HCT116 (cell line): ENCODE measurements around the gene TRPC4. TPM values are rescaled to one million over a fixed set of nuclear protein-coding genes. Genes with fewer than 3 reads are reported as not detected.

Experiments used
- ATAC-seq: fragments of 200-7000 bp; cut with Tn5 transposase; 2 replicates; pipeline ENCODE4 v1.9.1; 2020; ENCODE audit warnings: mild to moderate bottlenecking, moderate library complexity
- BruUV-seq: library from RNA; stranded (reverse); fragments of 400-500 nt; replicated peaks from 2 replicates; lab custom pipeline; 2021; lab: Mats Ljungman, UMichigan
- CTCF ChIA-PET: fragments of 300-600 bp; sonication (Branson Sonifier 250); formaldehyde crosslinking; loops from one replicate; lab custom pipeline; 2021; ENCODE audit warnings: antibody characterized with exemption; lab: Charles Lee
- POLR2A ChIA-PET: fragments of 300-600, 350-600 bp; sonication (Branson Sonifier 250); formaldehyde crosslinking; loops from one replicate; lab custom pipeline; 2021; ENCODE audit warnings: antibody characterized with exemption; lab: Charles Lee
- RAD21 ChIA-PET, 2 experiments: fragments of 300-600 bp; sonication (Branson Sonifier 250); formaldehyde crosslinking; loops; one replicate each; lab custom pipeline; 2023; ENCODE audit warnings: low total read pairs in 2 of 2; ENCODE audit not compliant: uncharacterized antibody in 2 of 2, unreplicated experiment in 2 of 2, low non-redundant PET in 1 of 2; lab: Charles Lee
- DNase-seq: peaks from one replicate; pipeline ENCODE4 v3.0.0-alpha.2; 2010; ENCODE audit warnings: low read depth, low spot score
- H2AFZ ChIP-seq: fragments of 200-600 bp; shearing (Covaris generic), sonication (generic); 2 replicates; pipeline ENCODE4 v1.6.1; 2017; ENCODE audit warnings: low read depth, mixed run types, mixed read lengths, antibody characterized with exemption, low read length; ENCODE audit not compliant: poor library complexity, severe bottlenecking
- H3K27ac ChIP-seq: 2 replicates; pipeline ENCODE4 v1.5.1; 2012; ENCODE audit warnings: low read depth, low read length
- H3K27me3 ChIP-seq: fragments of 200-600 bp; sonication (generic); 2 replicates; pipeline ENCODE4 v1.6.1; 2016; ENCODE audit warnings: mixed run types, low read length, mixed read lengths; ENCODE audit not compliant: insufficient read depth
- H3K36me3 ChIP-seq, 2 experiments: fragments of 200-500 bp in 1 of 2; fragments of 200-600 bp in 1 of 2; sonication (Bioruptor generic) in 1 of 2; sonication (generic) in 1 of 2; 2 replicates each; pipeline versions ENCODE4 v1.5.1 to v1.6.1; 2014 to 2016; ENCODE audit warnings: low read length in 2 of 2, inconsistent platforms in 1 of 2, mixed read lengths in 1 of 2, mixed run types in 1 of 2; ENCODE audit not compliant: insufficient read depth in 2 of 2, control insufficient read depth in 1 of 2
- H3K4me1 ChIP-seq, 2 experiments: fragments of 200-600 bp in 1 of 2; sonication (generic) in 1 of 2; 2 replicates each; pipeline versions ENCODE4 v1.5.1 to v1.6.1; 2012 to 2017; ENCODE audit warnings: low read length in 2 of 2, inconsistent platforms in 1 of 2, mild to moderate bottlenecking in 1 of 2, mixed read lengths in 1 of 2, mixed run types in 1 of 2, moderate library complexity in 1 of 2; ENCODE audit not compliant: insufficient read depth in 2 of 2, control insufficient read depth in 1 of 2
- H3K4me2 ChIP-seq: fragments of 200-600 bp; sonication (generic); 2 replicates; pipeline ENCODE4 v1.6.1; 2017; ENCODE audit warnings: mixed run types, low read length, mixed read lengths
- H3K4me3 ChIP-seq, 2 experiments: fragments of 200-600 bp in 1 of 2; sonication (generic) in 1 of 2; replicated peaks in 1 of 2; 2 replicates each; pipeline ENCODE4 v1.5.1; 2011 to 2016; ENCODE audit warnings: low read length in 2 of 2, control low read depth in 1 of 2, low read depth in 1 of 2, mild to moderate bottlenecking in 1 of 2, mixed read lengths in 1 of 2, mixed run types in 1 of 2
- H3K79me2 ChIP-seq: fragments of 200-600 bp; sonication (generic); 2 replicates; pipeline ENCODE4 v1.6.1; 2017; ENCODE audit warnings: mild to moderate bottlenecking, mixed run types, low read length, moderate library complexity, mixed read lengths; ENCODE audit not compliant: insufficient read depth
- H3K9ac ChIP-seq: fragments of 200-600 bp; sonication (generic); 2 replicates; pipeline ENCODE4 v1.6.1; 2016; ENCODE audit warnings: low read length, mixed read lengths
- H3K9me2 ChIP-seq: fragments of 200-600 bp; sonication (generic), shearing (Covaris generic); 2 replicates; pipeline ENCODE4 v1.6.1; 2017; ENCODE audit warnings: mixed run types, mild to moderate bottlenecking, moderate library complexity; ENCODE audit not compliant: insufficient read depth
- H3K9me3 ChIP-seq, 2 experiments: fragments of 200-500 bp in 1 of 2; fragments of 200-600 bp in 1 of 2; sonication (Bioruptor generic) in 1 of 2; sonication (generic) in 1 of 2; 2 replicates each; pipeline ENCODE4 v1.6.1; 2014 to 2017; ENCODE audit warnings: low read length in 2 of 2, mixed read lengths in 2 of 2, inconsistent platforms in 1 of 2, low read depth in 1 of 2, mild to moderate bottlenecking in 1 of 2, mixed run types in 1 of 2, moderate library complexity in 1 of 2; ENCODE audit not compliant: control insufficient read depth in 1 of 2, insufficient read depth in 1 of 2
- H4K20me1 ChIP-seq: fragments of 200-600 bp; sonication (generic), shearing (Covaris generic); 2 replicates; pipeline ENCODE4 v1.6.1; 2017; ENCODE audit warnings: mixed run types, mild to moderate bottlenecking, moderate library complexity; ENCODE audit not compliant: insufficient read depth
- CBX3 ChIP-seq: IDR thresholded peaks from 2 replicates; pipeline ENCODE4 v1.6.1; 2012; ENCODE audit warnings: low read depth
- ELF1 ChIP-seq: IDR thresholded peaks from 2 replicates; pipeline ENCODE4 v1.6.1; 2012; ENCODE audit warnings: low read depth, borderline replicate concordance
- EZH2 ChIP-seq: fragments of 200-600 bp; sonication (generic); IDR thresholded peaks from 2 replicates; pipeline ENCODE4 v1.6.1; 2017; ENCODE audit warnings: antibody characterized with exemption, mixed run types
- POLR2AphosphoS5 ChIP-seq: IDR thresholded peaks from 2 replicates; pipeline ENCODE4 v1.6.1; 2011; ENCODE audit warnings: mild to moderate bottlenecking, low read depth, low read length, moderate library complexity
- SIN3A ChIP-seq: IDR thresholded peaks from 2 replicates; pipeline ENCODE4 v1.6.1; 2012; ENCODE audit warnings: low read depth
- SP1 ChIP-seq: IDR thresholded peaks from 2 replicates; pipeline ENCODE4 v1.6.1; 2012; ENCODE audit warnings: low read depth
- ZFX ChIP-seq: fragments of 450-650 bp; IDR thresholded peaks from 2 replicates; pipeline ENCODE4 v1.6.1; 2017
- ZNF274 ChIP-seq: fragments of 200-500 bp; sonication (Bioruptor generic); IDR thresholded peaks from 2 replicates; pipeline ENCODE4 v1.6.1; 2014; ENCODE audit warnings: mild to moderate bottlenecking, low read depth, low read length, inconsistent platforms
- intact Hi-C: fragments of 100-400 bp; cut with micrococcal nuclease; formaldehyde crosslinking; loops from 2 replicates; pipeline ENCODE4 v1.10.0; 2022
- total RNA-seq: library from RNA; stranded (reverse); gene quantifications from one replicate; pipeline ENCODE4 v1.2.1, GENCODE V29; 2021; ENCODE audit not compliant: unreplicated experiment
- TF ChIP-seq, protein P1 (sequence below): IDR thresholded peaks from 2 replicates; pipeline ENCODE4 v1.6.1; 2011; ENCODE audit warnings: mild to moderate bottlenecking, low read length, moderate library complexity; ENCODE audit not compliant: insufficient replicate concordance; ENCODE audit errors: extremely low read depth
- TF ChIP-seq, protein P2 (sequence below): IDR thresholded peaks from 2 replicates; pipeline ENCODE4 v1.6.1; 2012; ENCODE audit warnings: low read depth
- TF ChIP-seq, protein P3 (sequence below), 3 experiments: fragments of 200-600 bp in 1 of 3; sonication (generic) in 1 of 3; IDR thresholded peaks in 2 of 3; conservative IDR thresholded peaks in 1 of 3; 2 replicates each; pipeline ENCODE4 v1.5.1; 2012 to 2017; ENCODE audit warnings: low read depth in 2 of 3, low read length in 2 of 3, antibody characterized with exemption in 1 of 3, borderline replicate concordance in 1 of 3, control low read depth in 1 of 3, mild to moderate bottlenecking in 1 of 3, mixed read lengths in 1 of 3, mixed run types in 1 of 3, moderate library complexity in 1 of 3; ENCODE audit not compliant: insufficient read depth in 1 of 3

TRPC4 gene
- total RNA-seq, 1 experiment from 2014 or later: not detected

DNA sequence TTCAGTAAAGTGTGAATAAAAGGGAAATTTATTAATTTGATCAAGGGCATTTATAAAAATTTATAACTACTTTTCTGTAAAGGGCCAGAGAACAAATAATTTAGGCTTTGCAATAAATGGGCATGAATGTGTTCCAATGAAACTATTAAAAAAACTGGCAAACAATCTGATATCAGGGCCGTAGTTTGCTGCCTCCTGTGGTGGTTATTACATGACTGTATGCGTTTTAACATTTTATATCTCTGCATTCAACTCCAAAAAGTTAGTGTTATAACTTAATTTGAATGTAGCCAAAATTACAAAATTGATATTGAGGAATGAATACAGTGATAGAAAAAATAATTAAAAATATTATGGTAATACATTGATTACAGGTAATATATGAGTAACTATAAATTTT lies 190.5 kb downstream of the TRPC4 start (continued):
- TF ChIP-seq, protein P1, sequence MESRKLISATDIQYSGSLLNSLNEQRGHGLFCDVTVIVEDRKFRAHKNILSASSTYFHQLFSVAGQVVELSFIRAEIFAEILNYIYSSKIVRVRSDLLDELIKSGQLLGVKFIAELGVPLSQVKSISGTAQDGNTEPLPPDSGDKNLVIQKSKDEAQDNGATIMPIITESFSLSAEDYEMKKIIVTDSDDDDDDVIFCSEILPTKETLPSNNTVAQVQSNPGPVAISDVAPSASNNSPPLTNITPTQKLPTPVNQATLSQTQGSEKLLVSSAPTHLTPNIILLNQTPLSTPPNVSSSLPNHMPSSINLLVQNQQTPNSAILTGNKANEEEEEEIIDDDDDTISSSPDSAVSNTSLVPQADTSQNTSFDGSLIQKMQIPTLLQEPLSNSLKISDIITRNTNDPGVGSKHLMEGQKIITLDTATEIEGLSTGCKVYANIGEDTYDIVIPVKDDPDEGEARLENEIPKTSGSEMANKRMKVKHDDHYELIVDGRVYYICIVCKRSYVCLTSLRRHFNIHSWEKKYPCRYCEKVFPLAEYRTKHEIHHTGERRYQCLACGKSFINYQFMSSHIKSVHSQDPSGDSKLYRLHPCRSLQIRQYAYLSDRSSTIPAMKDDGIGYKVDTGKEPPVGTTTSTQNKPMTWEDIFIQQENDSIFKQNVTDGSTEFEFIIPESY: no peak
- no peak for TF ChIP-seq SIN3A
- no peak for TF ChIP-seq ZNF274

DNA sequence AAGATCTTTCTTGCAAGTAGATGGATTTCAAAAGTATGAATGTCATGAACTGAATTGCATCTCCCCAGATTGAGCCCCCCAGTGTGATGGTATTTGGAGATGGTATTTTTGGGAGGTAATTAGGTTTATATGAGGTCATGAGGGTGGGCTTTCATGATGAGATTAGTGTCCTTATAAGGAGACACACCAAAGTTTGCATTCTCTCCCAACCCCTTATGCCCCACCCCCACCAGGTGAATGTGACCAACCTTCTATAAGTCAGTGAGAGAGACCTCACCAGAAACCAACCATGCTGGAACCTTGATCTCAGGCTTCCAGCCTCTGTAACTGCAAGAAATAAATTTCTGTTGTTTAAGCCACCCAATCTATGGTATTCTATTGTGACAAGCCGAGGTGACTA lies 199.7 kb downstream of the TRPC4 start:
- H3K4me3 ChIP-seq: no peak overlapping the region
- H3K9me3 ChIP-seq: peaks cover 10 to 23% of the 10 kb centered on the region in 2 experiments; a peak in 3 of 4 replicates
- no peaks in the 10 kb centered on the region for H3K36me3 ChIP-seq
- ChIA-PET POLR2A (no interaction called here), RAD21 (no interaction called here), CTCF (no interaction called here)
- TF ChIP-seq POLR2AphosphoS5 (no peak), ELF1 (no peak), ZFX (no peak), SP1 (no peak), EZH2 (no peak), CBX3 (no peak)
- TF ChIP-seq, protein P1: no peak
- TF ChIP-seq, protein P2, sequence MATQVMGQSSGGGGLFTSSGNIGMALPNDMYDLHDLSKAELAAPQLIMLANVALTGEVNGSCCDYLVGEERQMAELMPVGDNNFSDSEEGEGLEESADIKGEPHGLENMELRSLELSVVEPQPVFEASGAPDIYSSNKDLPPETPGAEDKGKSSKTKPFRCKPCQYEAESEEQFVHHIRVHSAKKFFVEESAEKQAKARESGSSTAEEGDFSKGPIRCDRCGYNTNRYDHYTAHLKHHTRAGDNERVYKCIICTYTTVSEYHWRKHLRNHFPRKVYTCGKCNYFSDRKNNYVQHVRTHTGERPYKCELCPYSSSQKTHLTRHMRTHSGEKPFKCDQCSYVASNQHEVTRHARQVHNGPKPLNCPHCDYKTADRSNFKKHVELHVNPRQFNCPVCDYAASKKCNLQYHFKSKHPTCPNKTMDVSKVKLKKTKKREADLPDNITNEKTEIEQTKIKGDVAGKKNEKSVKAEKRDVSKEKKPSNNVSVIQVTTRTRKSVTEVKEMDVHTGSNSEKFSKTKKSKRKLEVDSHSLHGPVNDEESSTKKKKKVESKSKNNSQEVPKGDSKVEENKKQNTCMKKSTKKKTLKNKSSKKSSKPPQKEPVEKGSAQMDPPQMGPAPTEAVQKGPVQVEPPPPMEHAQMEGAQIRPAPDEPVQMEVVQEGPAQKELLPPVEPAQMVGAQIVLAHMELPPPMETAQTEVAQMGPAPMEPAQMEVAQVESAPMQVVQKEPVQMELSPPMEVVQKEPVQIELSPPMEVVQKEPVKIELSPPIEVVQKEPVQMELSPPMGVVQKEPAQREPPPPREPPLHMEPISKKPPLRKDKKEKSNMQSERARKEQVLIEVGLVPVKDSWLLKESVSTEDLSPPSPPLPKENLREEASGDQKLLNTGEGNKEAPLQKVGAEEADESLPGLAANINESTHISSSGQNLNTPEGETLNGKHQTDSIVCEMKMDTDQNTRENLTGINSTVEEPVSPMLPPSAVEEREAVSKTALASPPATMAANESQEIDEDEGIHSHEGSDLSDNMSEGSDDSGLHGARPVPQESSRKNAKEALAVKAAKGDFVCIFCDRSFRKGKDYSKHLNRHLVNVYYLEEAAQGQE: no peak
- TF ChIP-seq, protein P3, sequence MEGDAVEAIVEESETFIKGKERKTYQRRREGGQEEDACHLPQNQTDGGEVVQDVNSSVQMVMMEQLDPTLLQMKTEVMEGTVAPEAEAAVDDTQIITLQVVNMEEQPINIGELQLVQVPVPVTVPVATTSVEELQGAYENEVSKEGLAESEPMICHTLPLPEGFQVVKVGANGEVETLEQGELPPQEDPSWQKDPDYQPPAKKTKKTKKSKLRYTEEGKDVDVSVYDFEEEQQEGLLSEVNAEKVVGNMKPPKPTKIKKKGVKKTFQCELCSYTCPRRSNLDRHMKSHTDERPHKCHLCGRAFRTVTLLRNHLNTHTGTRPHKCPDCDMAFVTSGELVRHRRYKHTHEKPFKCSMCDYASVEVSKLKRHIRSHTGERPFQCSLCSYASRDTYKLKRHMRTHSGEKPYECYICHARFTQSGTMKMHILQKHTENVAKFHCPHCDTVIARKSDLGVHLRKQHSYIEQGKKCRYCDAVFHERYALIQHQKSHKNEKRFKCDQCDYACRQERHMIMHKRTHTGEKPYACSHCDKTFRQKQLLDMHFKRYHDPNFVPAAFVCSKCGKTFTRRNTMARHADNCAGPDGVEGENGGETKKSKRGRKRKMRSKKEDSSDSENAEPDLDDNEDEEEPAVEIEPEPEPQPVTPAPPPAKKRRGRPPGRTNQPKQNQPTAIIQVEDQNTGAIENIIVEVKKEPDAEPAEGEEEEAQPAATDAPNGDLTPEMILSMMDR (IDR thresholded peaks at IDR 0.05 in 2 of 3, conservative IDR thresholded peaks at IDR 0.05 in 1 of 3; ENCODE audit: borderline replicate concordance in 1 of 3, insufficient read depth in 1 of 3, low read depth in 2 of 3, low read length in 2 of 3): no peak
- H3K9me2 ChIP-seq: no peaks in the 10 kb centered on the region
- no peaks in the 10 kb centered on the region for H3K27me3 ChIP-seq
- H3K4me2 ChIP-seq: no peak overlapping the region
- no peak overlapping the region for H2AFZ ChIP-seq
- intact Hi-C loops: no loop called here
- H3K79me2 ChIP-seq: no peaks in the 10 kb centered on the region
- H3K27ac ChIP-seq: no peak overlapping the region
- DNase-seq: no peak
- no TSS peak for BruUV-seq
- ATAC-seq: no peak
- no peaks in the 10 kb centered on the region for H3K4me1 ChIP-seq
- H3K9ac ChIP-seq: no peak overlapping the region
- H4K20me1 ChIP-seq: no peaks in the 10 kb centered on the region
